Measurements from ENCODE around the gene ZMYND15.

Gene ZMYND15

GRCh38 chr17:4743216-4743615 lies 3.6 kb downstream of the ZMYND15 start:
- DNase-seq (ENCODE audit: low read depth in 2 of 2, low spot score in 1 of 2), result no peak

GRCh38 chr17:4743898-4744297 lies 4.3 kb downstream of the ZMYND15 start:
- DNase-seq (ENCODE audit: low read depth in 2 of 2, low spot score in 1 of 2), result no peak

GRCh38 chr17:4744999-4745969 lies 5.7 kb downstream of the ZMYND15 start:
- no peak for DNase-seq (ENCODE audit: low read depth in 2 of 2, low spot score in 1 of 2)

GRCh38 chr17:4747847-4748246 lies 8.2 kb downstream of the ZMYND15 start:
- no peak for DNase-seq (ENCODE audit: low read depth in 2 of 2, low spot score in 1 of 2)

- DNase-seq (ENCODE audit: low read depth in 2 of 2, low spot score in 1 of 2), result no peak
Measured at GRCh38 chr17:4748686-4749085, 9.1 kb downstream of the ZMYND15 start.

- no peak for DNase-seq (ENCODE audit: low read depth in 2 of 2, low spot score in 1 of 2)
Measured at GRCh38 chr17:4750606-4751005, 11.0 kb downstream of the ZMYND15 start.

GRCh38 chr17:4751932-4752331 lies 12.3 kb downstream of the ZMYND15 start:
- no peak for DNase-seq (ENCODE audit: low read depth in 2 of 2, low spot score in 1 of 2)

- no peak for DNase-seq (ENCODE audit: low read depth in 2 of 2, low spot score in 1 of 2)
Measured at GRCh38 chr17:4753392-4753791, 13.8 kb downstream of the ZMYND15 start.

GRCh38 chr17:4759776-4760236 lies 20.2 kb downstream of the ZMYND15 start:
- DNase-seq (ENCODE audit: low read depth in 2 of 2, low spot score in 1 of 2), result no peak

- DNase-seq (ENCODE audit: low read depth in 2 of 2, low spot score in 1 of 2), result no peak
Measured at GRCh38 chr17:4764595-4764994, 25.0 kb downstream of the ZMYND15 start.

GRCh38 chr17:4766201-4766600 lies 26.6 kb downstream of the ZMYND15 start:
- no peak for DNase-seq (ENCODE audit: low read depth in 2 of 2, low spot score in 1 of 2)

GRCh38 chr17:4766723-4767122 lies 27.1 kb downstream of the ZMYND15 start:
- DNase-seq (ENCODE audit: low read depth in 2 of 2, low spot score in 1 of 2), result no peak

- no peak for DNase-seq (ENCODE audit: low read depth in 2 of 2, low spot score in 1 of 2)
Measured at GRCh38 chr17:4768298-4768697, 28.7 kb downstream of the ZMYND15 start.

- no peak for DNase-seq (ENCODE audit: low read depth in 2 of 2, low spot score in 1 of 2)
Measured at GRCh38 chr17:4769628-4770027, 30.0 kb downstream of the ZMYND15 start.

- no peak for DNase-seq (ENCODE audit: low read depth in 2 of 2, low spot score in 1 of 2)
Measured at GRCh38 chr17:4771519-4772234, 32.0 kb downstream of the ZMYND15 start, which contains the start of gene TM4SF5. Gene TM4SF5 (plus strand): TSS chr17:4771886. CDS start chr17:4771923, 37 bp downstream.

- DNase-seq (ENCODE audit: low read depth in 2 of 2, low spot score in 1 of 2), result no peak
Measured at GRCh38 chr17:4772235-4772613, 32.6 kb downstream of the ZMYND15 start.

GRCh38 chr17:4777969-4778760 lies 38.5 kb downstream of the ZMYND15 start:
- no peak for DNase-seq (ENCODE audit: low read depth in 2 of 2, low spot score in 1 of 2)

GRCh38 chr17:4780325-4780955 lies 40.8 kb downstream of the ZMYND15 start:
- DNase-seq (ENCODE audit: low read depth in 2 of 2, low spot score in 1 of 2), result no peak

GRCh38 chr17:4782652-4783051 lies 43.0 kb downstream of the ZMYND15 start:
- DNase-seq (ENCODE audit: low read depth in 2 of 2, low spot score in 1 of 2), result no peak

- no peak for DNase-seq (ENCODE audit: low read depth in 2 of 2, low spot score in 1 of 2)
Measured at GRCh38 chr17:4785311-4786105, 45.9 kb downstream of the ZMYND15 start.
